ENCODE measurements around the gene PTPRF. TPM values are rescaled to one million over a fixed set of nuclear protein-coding genes. Genes with fewer than 3 reads are reported as not detected.

The PTPRF gene
- total RNA-seq, 3 donors from 2014 or later (not counting 1 experiment from before 2014, with no cell fraction given): 0.12 to 1.9 TPM; not detected in 1

GRCh38 chr1:43536864-43537358, 6.2 kb downstream of the PTPRF start:
- Mint-ChIP-seq H3K4me1 (peaks cover 2 to 20% of the 10 kb centered on the region in 2 donors), H3K4me3 (no peak overlapping the region), H3K27ac (no peak overlapping the region), H3K9me3 (no peaks in the 10 kb centered on the region), H3K27me3 (ENCODE audit: low read depth in 2 of 2) (peaks cover 14 to 23% of the 10 kb centered on the region in 2 donors), H3K36me3 (no peaks in the 10 kb centered on the region)
- H3K4me1 ChIP-seq (ENCODE audit: control insufficient read depth, insufficient read depth, low read length): peaks cover under 1% of the 10 kb centered on the region
- no peaks in the 10 kb centered on the region for H3K9me3 ChIP-seq (ENCODE audit: control insufficient read depth, insufficient read depth, low read length)
- TF ChIP-seq CTCF (IDR thresholded peaks at IDR 0.05): no peak
- intact Hi-C loops (cut with micrococcal nuclease): no loop called here
- WGBS (ENCODE audit: insufficient coverage): 86% methylated on average over 11 of the region's 11 CpGs
- ATAC-seq: no peak
- no peak overlapping the region for H3K4me3 ChIP-seq (ENCODE audit: low read length)
- H3K27ac ChIP-seq (ENCODE audit: low read length): no peak overlapping the region
- no peak for DNase-seq
- H3K36me3 ChIP-seq (ENCODE audit: control insufficient read depth, insufficient read depth, low read length): no peaks in the 10 kb centered on the region
- H3K27me3 ChIP-seq (ENCODE audit: control insufficient read depth, insufficient read depth, low read length): peaks cover 5% of the 10 kb centered on the region

GRCh38 chr1:43537423-43538142, 6.9 kb downstream of the PTPRF start:
- H3K9me3 ChIP-seq (ENCODE audit: control insufficient read depth, insufficient read depth, low read length): no peaks in the 10 kb centered on the region
- no peaks in the 10 kb centered on the region for H3K9me3 Mint-ChIP-seq
- H3K4me3 ChIP-seq (ENCODE audit: low read length): no peak overlapping the region
- H3K27ac Mint-ChIP-seq: no peak overlapping the region
- DNase-seq (no peak), ATAC-seq (no peak)
- intact Hi-C loops (cut with micrococcal nuclease): no loop called here
- no peaks in the 10 kb centered on the region for H3K4me1 ChIP-seq (ENCODE audit: control insufficient read depth, insufficient read depth, low read length)
- no peak overlapping the region for H3K27ac ChIP-seq (ENCODE audit: low read length)
- H3K27me3 Mint-ChIP-seq (ENCODE audit: low read depth in 2 of 2): peaks cover 7 to 16% of the 10 kb centered on the region in 2 donors
- no peak for TF ChIP-seq CTCF (IDR thresholded peaks at IDR 0.05)
- H3K36me3 Mint-ChIP-seq: no peaks in the 10 kb centered on the region
- H3K4me1 Mint-ChIP-seq: peaks cover 0 to 13% of the 10 kb centered on the region in 2 donors
- H3K36me3 ChIP-seq (ENCODE audit: control insufficient read depth, insufficient read depth, low read length): no peaks in the 10 kb centered on the region
- H3K27me3 ChIP-seq (ENCODE audit: control insufficient read depth, insufficient read depth, low read length): no peaks in the 10 kb centered on the region
- H3K4me3 Mint-ChIP-seq: no peak overlapping the region
- WGBS (ENCODE audit: insufficient coverage): 71% methylated on average over 9 of the region's 9 CpGs

- H3K9me3 Mint-ChIP-seq: no peaks in the 10 kb centered on the region
- no peak for TF ChIP-seq CTCF (IDR thresholded peaks at IDR 0.05)
- H3K27ac Mint-ChIP-seq: no peak overlapping the region
These were observed 7.4 kb downstream of the PTPRF start for GRCh38 chr1:43538143-43538487.

More at GRCh38 chr1:43538143-43538487, 7.4 kb downstream of the PTPRF start:
- ATAC-seq (no peak), DNase-seq (no peak)
- Mint-ChIP-seq H3K36me3 (no peaks in the 10 kb centered on the region), H3K4me1 (peaks cover 0 to 9% of the 10 kb centered on the region in 2 donors), H3K27me3 (ENCODE audit: low read depth in 2 of 2) (peaks cover 2 to 11% of the 10 kb centered on the region in 2 donors), H3K4me3 (no peak overlapping the region)
- intact Hi-C loops (cut with micrococcal nuclease): no loop called here
- H3K4me1 ChIP-seq (ENCODE audit: control insufficient read depth, insufficient read depth, low read length): no peaks in the 10 kb centered on the region
- no peaks in the 10 kb centered on the region for H3K9me3 ChIP-seq (ENCODE audit: control insufficient read depth, insufficient read depth, low read length)
- 87% methylated on average over 3 of the region's 3 CpGs for WGBS (ENCODE audit: insufficient coverage)
- no peak overlapping the region for H3K4me3 ChIP-seq (ENCODE audit: low read length)
- H3K36me3 ChIP-seq (ENCODE audit: control insufficient read depth, insufficient read depth, low read length): no peaks in the 10 kb centered on the region
- H3K27me3 ChIP-seq (ENCODE audit: control insufficient read depth, insufficient read depth, low read length): no peaks in the 10 kb centered on the region
- no peak overlapping the region for H3K27ac ChIP-seq (ENCODE audit: low read length)
